ENCODE results near the gene CCDC12. TPM values are rescaled to one million over a fixed set of nuclear protein-coding genes. Genes with fewer than 3 reads are reported as not detected.

Gene CCDC12
- total RNA-seq, 1 donor from 2014 or later = 17.9 TPM

GRCh38 chr3:46890132-46890531, 86.4 kb downstream of the CCDC12 start:
- Histone ChIP-seq H3K4me1 (no peaks in the 10 kb centered on the region), H3K4me2 (no peak overlapping the region)
- TF ChIP-seq CTCF (IDR thresholded peaks at IDR 0.05) (no peak), EZH2 (IDR thresholded peaks at IDR 0.05) (no peak), EZH2phosphoT487 (IDR thresholded peaks at IDR 0.05) (no peak)

GRCh38 chr3:46889381-46890110, 87.0 kb downstream of the CCDC12 start:
- Histone ChIP-seq H3K36me3 (no peaks in the 10 kb centered on the region), H3K27ac (no peak overlapping the region)
- H3K27me3 Mint-ChIP-seq (ENCODE audit: insufficient read depth, low read depth) = peaks cover 29% of the 10 kb centered on the region

More at GRCh38 chr3:46890132-46890531, 86.4 kb downstream of the CCDC12 start:
- Mint-ChIP-seq H3K4me1 (peaks cover 26% of the 10 kb centered on the region), H3K27me3 (ENCODE audit: insufficient read depth, low read depth) (peaks cover 23% of the 10 kb centered on the region), H3K9me3 (no peaks in the 10 kb centered on the region), H3K27ac (no peak overlapping the region), H3K4me3 (no peak overlapping the region), H3K36me3 (no peaks in the 10 kb centered on the region)
- Histone ChIP-seq H3K36me3 (no peaks in the 10 kb centered on the region), H3K9me3 (ENCODE audit: low read depth) (no peaks in the 10 kb centered on the region), H2AFZ (replicated peaks) (no peak overlapping the region), H3K27ac (no peak overlapping the region), H3K9ac (no peak overlapping the region), H3K79me2 (ENCODE audit: low read depth) (no peaks in the 10 kb centered on the region), H4K20me1 (ENCODE audit: low read depth) (no peaks in the 10 kb centered on the region), H3K4me3 (no peak overlapping the region), H3F3A (ENCODE audit: low read depth) (no peaks in the 10 kb centered on the region), H3K27me3 (peaks cover 91% of the 10 kb centered on the region)
- DNase-seq (ENCODE audit: low spot score) = no peak

GRCh38 chr3:46888705-46889104, 87.8 kb downstream of the CCDC12 start:
- peaks cover 98% of the 10 kb centered on the region for H3K27me3 ChIP-seq

More at GRCh38 chr3:46889381-46890110, 87.0 kb downstream of the CCDC12 start:
- Histone ChIP-seq H3K27me3 (peaks cover 97% of the 10 kb centered on the region), H3K9me3 (ENCODE audit: low read depth) (no peaks in the 10 kb centered on the region), H3K4me3 (no peak overlapping the region), H3K4me1 (no peaks in the 10 kb centered on the region), H3K4me2 (no peak overlapping the region), H4K20me1 (ENCODE audit: low read depth) (peaks cover 5% of the 10 kb centered on the region), H3F3A (ENCODE audit: low read depth) (no peaks in the 10 kb centered on the region), H3K79me2 (ENCODE audit: low read depth) (no peaks in the 10 kb centered on the region), H2AFZ (replicated peaks) (no peak overlapping the region), H3K9ac (no peak overlapping the region)
- Mint-ChIP-seq H3K4me1 (peaks cover 31% of the 10 kb centered on the region), H3K27ac (no peak overlapping the region), H3K4me3 (no peak overlapping the region), H3K9me3 (no peaks in the 10 kb centered on the region), H3K36me3 (no peaks in the 10 kb centered on the region)
- no peak for DNase-seq (ENCODE audit: low spot score)
- TF ChIP-seq EZH2phosphoT487 (IDR thresholded peaks at IDR 0.05) = no peak
- no peak for TF ChIP-seq CTCF (IDR thresholded peaks at IDR 0.05)
- no peak for TF ChIP-seq EZH2 (IDR thresholded peaks at IDR 0.05)

More at GRCh38 chr3:46888705-46889104, 87.8 kb downstream of the CCDC12 start:
- no peak overlapping the region for H3K4me2 ChIP-seq
- no peak overlapping the region for H3K9ac ChIP-seq
- Mint-ChIP-seq H3K4me1 (peaks cover 33% of the 10 kb centered on the region), H3K27ac (no peak overlapping the region), H3K27me3 (ENCODE audit: insufficient read depth, low read depth) (peaks cover 34% of the 10 kb centered on the region), H3K36me3 (no peaks in the 10 kb centered on the region), H3K9me3 (no peaks in the 10 kb centered on the region), H3K4me3 (no peak overlapping the region)
- no peaks in the 10 kb centered on the region for H3F3A ChIP-seq (ENCODE audit: low read depth)
- peaks cover 13% of the 10 kb centered on the region for H4K20me1 ChIP-seq (ENCODE audit: low read depth)
- no peaks in the 10 kb centered on the region for H3K9me3 ChIP-seq (ENCODE audit: low read depth)
- no peak overlapping the region for H3K4me3 ChIP-seq
- no peak for DNase-seq (ENCODE audit: low spot score)
- no peak for TF ChIP-seq CTCF (IDR thresholded peaks at IDR 0.05)
- no peaks in the 10 kb centered on the region for H3K4me1 ChIP-seq
- H3K79me2 ChIP-seq (ENCODE audit: low read depth) = no peaks in the 10 kb centered on the region
- H2AFZ ChIP-seq (replicated peaks) = no peak overlapping the region
- no peak overlapping the region for H3K27ac ChIP-seq
- no peaks in the 10 kb centered on the region for H3K36me3 ChIP-seq
